GM20000 (cell line): ENCODE results near the gene BICC1.
A peak's percentile ranks its signal among the peaks of the same experiment; 100 is the strongest.

ENCODE experiments used
- DNase-seq: peaks from one replicate; pipeline ENCODE4 v3.0.0; 2012; ENCODE audit warnings: low spot score
- TF ChIP-seq, protein P1 (sequence below): IDR thresholded peaks from 2 replicates; pipeline ENCODE4 v1.5.1; 2012; ENCODE audit warnings: mild to moderate bottlenecking, control low read depth; ENCODE audit errors: extremely low read depth, missing control alignments

BICC1 gene

DNA sequence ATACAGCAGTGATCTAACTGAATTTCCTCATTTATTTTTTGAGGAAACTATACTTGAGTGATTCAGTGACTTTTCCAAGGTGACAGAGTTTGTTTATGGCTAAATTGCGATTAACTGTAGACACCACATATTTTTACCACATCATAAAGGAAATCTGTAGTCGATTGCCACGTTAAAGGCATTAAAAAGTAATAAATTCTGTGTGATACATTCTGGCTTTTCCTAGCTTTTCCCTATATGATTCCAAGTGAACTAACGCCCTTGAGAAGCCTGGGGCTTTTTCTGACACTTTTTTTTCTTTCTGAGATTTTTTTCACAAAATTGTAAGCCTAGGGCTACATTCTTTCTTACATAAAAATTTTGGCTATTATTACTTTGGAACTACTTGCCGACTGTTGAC is 266.9 kb downstream of the BICC1 start:
- DNase-seq: no peak
- TF ChIP-seq, protein P1, sequence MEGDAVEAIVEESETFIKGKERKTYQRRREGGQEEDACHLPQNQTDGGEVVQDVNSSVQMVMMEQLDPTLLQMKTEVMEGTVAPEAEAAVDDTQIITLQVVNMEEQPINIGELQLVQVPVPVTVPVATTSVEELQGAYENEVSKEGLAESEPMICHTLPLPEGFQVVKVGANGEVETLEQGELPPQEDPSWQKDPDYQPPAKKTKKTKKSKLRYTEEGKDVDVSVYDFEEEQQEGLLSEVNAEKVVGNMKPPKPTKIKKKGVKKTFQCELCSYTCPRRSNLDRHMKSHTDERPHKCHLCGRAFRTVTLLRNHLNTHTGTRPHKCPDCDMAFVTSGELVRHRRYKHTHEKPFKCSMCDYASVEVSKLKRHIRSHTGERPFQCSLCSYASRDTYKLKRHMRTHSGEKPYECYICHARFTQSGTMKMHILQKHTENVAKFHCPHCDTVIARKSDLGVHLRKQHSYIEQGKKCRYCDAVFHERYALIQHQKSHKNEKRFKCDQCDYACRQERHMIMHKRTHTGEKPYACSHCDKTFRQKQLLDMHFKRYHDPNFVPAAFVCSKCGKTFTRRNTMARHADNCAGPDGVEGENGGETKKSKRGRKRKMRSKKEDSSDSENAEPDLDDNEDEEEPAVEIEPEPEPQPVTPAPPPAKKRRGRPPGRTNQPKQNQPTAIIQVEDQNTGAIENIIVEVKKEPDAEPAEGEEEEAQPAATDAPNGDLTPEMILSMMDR: no peak

DNA sequence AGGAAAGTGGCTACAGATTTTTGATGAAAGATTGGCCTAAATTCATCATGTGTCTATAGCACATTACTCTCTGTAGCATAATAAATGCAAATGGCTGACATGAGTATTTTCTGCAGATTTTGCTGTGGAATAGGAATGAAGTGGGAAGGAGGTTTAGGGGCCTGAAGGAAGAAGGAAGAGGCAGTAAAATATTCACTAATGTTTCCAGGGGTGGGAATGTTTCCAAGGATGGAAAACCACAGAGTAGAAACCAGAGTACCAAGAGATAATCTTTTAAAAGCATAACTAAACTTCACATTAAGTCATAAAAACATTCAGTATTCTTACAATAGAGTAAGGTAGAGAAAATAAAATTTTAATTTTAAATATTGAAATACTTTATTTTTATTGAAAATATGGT is 267.8 kb downstream of the BICC1 start:
- no peak for DNase-seq
- TF ChIP-seq, protein P1: no peak

DNA sequence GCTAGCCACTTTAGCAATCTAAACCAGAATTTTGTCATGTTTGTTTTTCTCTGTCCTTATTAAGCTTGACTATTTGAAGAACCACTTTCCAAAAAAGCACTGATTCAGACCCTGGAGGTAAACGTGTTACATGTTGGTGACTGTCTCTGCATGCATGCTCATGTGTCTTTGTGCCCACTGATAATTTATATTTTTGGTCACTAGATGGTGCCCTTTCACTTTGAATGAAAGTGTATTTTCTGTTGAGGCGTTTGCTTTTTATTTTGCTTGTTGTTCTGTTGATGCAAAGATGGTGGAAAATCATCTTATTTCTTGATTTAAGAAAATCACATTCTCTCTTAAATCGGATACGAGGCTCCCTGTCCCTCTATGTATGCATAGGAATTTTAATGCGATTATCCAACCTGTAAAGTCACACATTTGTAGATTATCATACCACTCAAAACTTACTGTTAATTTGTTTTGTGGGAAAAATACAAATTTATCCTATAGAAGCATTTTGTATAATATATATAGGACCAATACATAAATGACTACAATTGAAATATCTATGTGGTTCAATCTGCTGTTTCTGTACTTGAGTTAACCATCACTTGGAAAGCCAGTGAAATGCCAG is 269.3 kb downstream of the BICC1 start:
- TF ChIP-seq, protein P1: peak; percentile 24
- DNase-seq: peak; percentile 29

DNA sequence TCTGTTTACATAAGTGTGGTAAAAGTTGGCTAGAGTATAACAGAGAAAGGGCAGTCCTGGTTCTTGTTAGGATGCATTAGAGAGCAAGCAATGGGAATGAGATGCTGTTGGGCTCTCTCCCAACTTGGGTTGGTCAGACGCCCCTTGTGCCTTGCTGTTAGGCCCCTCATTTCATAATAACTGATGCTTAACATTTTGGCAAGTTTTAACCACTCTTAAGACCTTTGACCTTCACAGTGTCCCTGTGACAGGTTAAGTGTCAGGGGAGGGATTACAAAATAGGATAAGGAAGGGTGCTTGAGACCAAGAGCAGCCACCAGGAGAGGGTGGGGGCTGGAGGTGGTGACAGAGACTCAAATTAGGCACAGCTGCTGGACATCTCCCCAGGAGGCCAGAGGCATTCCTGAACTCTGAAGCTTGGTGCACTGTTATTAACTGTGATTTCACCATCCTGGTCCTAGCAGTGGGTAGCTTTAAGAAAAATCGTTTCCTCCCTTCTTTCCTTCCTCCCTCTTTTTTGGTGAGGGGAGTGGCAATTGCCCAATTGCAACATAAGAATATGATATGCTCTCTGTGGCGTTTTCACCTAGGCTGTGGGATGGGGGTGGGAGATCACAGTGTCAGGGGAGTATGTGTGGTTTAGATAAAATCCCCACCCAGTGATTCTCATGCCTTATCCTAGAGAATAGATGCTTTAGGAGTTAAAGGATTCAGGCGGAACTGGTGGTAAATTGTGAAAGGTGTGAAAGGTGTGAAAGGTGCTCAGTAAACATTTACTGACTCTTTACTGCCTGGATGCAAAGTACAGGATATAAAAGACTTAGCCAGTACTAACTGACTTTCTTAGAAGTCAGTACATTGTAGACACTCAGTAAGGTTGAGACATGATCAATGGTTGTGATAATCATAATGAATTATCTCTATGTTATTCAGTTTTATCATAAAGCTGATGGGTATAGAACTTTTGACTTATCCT is 270.5 kb downstream of the BICC1 start:
- no peak for DNase-seq
- TF ChIP-seq, protein P1: no peak

DNA sequence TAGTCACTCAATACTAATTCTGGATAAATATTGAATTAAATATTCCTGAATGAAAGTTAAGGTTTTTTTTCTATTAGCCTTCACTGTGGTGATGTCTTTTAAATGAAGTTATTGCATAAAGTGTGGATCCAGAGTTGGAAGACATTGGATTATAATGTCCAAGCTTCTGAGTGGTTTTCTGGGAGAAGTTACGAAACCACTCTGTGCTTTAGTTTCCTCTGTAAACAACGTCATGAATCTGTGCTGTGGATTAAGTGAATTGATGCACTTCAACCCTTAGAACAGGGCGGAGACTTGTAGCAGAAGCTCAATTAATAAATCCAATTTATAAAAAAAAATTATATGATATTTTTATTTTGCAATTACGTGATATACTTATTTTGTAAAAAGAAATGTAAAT is 271.7 kb downstream of the BICC1 start:
- TF ChIP-seq, protein P1: no peak
- no peak for DNase-seq

DNA sequence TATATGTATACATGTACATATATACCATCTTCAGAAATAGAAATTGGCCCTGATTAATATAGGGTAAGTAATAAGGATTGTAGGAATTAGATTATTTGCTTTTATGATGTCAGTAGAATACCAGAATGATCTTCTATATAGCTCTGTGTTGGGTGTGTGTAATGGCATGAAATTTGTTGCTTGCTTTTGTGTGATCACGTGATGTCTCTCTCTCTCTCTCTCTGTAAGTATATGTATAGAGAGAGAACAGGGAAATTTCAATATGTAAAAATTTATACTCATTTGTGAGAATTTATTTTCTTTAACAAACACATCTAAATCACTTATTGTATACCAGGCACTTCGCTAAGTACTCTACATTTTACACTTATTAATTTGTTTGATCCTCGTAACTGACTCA is 272.7 kb downstream of the BICC1 start:
- no peak for DNase-seq
- TF ChIP-seq, protein P1: no peak

DNA sequence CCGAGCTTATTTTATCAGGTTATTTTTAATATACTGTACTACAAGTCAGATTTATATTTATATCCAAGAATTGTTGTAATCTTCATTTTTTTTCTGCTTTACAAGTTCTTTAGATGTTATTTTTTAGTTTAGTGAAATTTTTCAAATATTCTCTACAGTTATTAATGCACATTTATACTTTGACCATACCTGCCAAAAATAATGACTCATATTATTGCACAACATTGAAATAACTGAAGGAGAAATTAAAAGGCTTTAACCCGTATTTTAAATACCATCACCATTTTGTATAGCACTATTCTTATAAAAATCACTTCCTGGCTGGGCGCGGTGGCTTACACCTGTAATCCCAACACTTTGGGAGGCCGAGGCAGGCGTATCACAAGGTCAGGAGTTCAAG is 278.5 kb downstream of the BICC1 start:
- TF ChIP-seq, protein P1: no peak
- no peak for DNase-seq
